ENCODE measurements around the gene NEK2.
A peak's percentile ranks its signal among the peaks of the same experiment; 100 is the strongest.
"Not testable (repeated sequence)": the region's sequence is repeated elsewhere in the genome, so short reads cannot be mapped to it uniquely, and the experiment has no call there.

NEK2 gene

GRCh38 chr1:211693911-211694310 lies 18.5 kb upstream of the NEK2 start:
- not testable (repeated sequence) for DNase-seq

GRCh38 chr1:211688421-211688820 lies 13.0 kb upstream of the NEK2 start:
- no peak for DNase-seq

GRCh38 chr1:211687462-211688215 lies 12.2 kb upstream of the NEK2 start:
- DNase-seq = no peak

- no peak for DNase-seq
Observed at GRCh38 chr1:211685823-211686222, 10.4 kb upstream of the NEK2 start.

GRCh38 chr1:211684791-211685190 lies 9.4 kb upstream of the NEK2 start:
- no peak for DNase-seq

GRCh38 chr1:211684331-211684730 lies 8.9 kb upstream of the NEK2 start:
- no peak for DNase-seq

GRCh38 chr1:211683396-211684297 lies 8.2 kb upstream of the NEK2 start:
- DNase-seq = no peak

GRCh38 chr1:211682186-211682585 lies 6.8 kb upstream of the NEK2 start:
- not testable (repeated sequence) for DNase-seq

- DNase-seq = peak; percentile 84
Observed at GRCh38 chr1:211680752-211681327, 5.4 kb upstream of the NEK2 start.

- DNase-seq = no peak
Observed at GRCh38 chr1:211677659-211678058, 2.2 kb upstream of the NEK2 start.

- no peak for DNase-seq
Observed at GRCh38 chr1:211676761-211677160, 1.3 kb upstream of the NEK2 start.

- DNase-seq = no peak
Observed at GRCh38 chr1:211676106-211676583, 724 bp upstream of the NEK2 start.

- DNase-seq = no peak
Observed at GRCh38 chr1:211667065-211667617, 8.3 kb downstream of the NEK2 start.

GRCh38 chr1:211660718-211661222 lies 14.7 kb downstream of the NEK2 start:
- no peak for DNase-seq

GRCh38 chr1:211656728-211657127 lies 18.7 kb downstream of the NEK2 start:
- DNase-seq = no peak

- peak; percentile 82 for DNase-seq
Observed at GRCh38 chr1:211654838-211655787, 20.3 kb downstream of the NEK2 start.

GRCh38 chr1:211653959-211654496 lies 21.4 kb downstream of the NEK2 start:
- DNase-seq = no peak

GRCh38 chr1:211653293-211653692 lies 22.1 kb downstream of the NEK2 start:
- DNase-seq = no peak

GRCh38 chr1:211652371-211652770 lies 23.1 kb downstream of the NEK2 start:
- no peak for DNase-seq

GRCh38 chr1:211650904-211651303 lies 24.5 kb downstream of the NEK2 start:
- no peak for DNase-seq
